Measurements from ENCODE around the gene C6orf89. TPM values are rescaled to one million over a fixed set of nuclear protein-coding genes. Genes with fewer than 3 reads are reported as not detected.
A peak's percentile ranks its signal among the peaks of the same experiment; 100 is the strongest.
"Not testable (repeated sequence)": the region's sequence is repeated elsewhere in the genome, so short reads cannot be mapped to it uniquely, and the experiment has no call there.

C6orf89 gene
- polyA plus RNA-seq, 3 donors = 39.8 to 49.7 (median 46.4) TPM

DNA sequence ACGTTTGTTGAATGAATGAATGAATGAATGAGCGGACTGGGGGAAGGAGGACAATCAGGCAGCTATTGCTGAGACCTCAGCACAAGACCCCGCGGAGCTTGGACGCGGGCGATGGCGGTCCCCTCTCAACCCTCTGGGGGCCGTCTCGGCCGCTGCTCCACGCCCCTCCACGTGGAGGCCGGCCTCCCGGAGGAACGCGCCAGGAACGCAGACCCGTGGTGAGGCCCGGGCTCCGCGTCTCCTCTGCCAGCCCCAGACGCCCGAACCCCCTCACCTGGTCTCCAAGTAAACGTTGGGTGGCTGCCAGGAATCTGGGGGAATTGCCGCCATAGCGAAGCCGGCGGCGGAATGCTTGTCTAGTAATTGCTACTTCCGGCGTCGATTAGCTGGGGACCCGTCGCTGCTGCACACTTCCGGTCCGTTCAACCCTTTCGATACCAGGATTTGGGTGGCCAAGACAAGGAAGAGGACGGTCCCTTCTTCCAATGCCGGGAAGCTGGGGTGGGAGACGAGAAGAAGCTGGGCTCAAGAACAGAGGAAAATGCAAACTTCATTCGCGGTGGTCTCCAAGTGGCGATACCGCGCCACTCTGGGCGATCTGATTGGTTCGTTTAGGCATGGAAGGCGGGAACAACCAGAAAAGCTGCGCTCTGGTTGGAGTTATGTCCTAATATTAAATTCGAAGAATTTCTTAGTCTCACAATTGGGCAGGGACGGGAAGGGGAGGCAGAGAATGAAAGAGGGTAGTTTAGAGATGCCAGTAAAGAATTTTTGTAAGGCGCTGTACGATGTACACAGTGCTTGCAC is 11.1 kb upstream of the C6orf89 start, which contains the start of gene PPIL1:
TSS of gene PPIL1 (minus strand) at position 361 of the 807 bp plus-strand sequence. CDS start at position 330, 31 bp downstream.
- DNase-seq = peak; percentile 92

GRCh38 chr6:36875250-36875633 is 10.5 kb upstream of the C6orf89 start:
- no peak for DNase-seq

GRCh38 chr6:36884610-36885009 is 1.1 kb upstream of the C6orf89 start:
- DNase-seq = no peak

DNA sequence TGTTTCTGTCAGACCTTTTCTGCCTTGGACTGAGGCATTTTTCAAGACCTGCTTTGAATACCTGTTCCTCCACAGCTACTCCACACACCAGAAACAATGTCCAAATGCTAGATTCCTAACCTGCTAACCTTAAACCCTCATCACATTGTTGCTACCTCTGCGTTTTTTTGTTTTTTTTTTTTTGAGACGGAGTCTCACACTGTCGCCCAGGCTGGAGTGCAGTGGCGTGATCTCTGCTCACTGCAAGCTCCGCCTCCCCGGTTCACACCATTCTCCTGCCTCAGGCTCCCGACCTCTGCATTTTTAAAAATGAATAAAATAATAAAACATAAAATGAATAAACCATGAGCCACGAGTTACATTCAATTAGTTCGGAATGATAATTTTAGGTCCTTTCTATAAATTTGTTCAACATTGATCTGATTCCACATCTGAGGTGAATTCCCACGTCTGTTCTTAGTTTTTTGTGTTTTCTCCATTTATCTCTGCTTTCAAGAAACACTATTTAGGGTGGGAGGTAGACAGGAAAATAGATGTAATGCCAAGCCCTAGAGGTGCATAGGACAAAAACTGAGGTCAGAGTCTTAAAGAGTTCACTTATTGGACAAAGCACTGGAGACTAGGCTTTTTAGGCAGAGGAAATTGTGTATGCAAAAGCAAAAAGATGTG is 1.3 kb downstream of the C6orf89 start:
- DNase-seq = no peak

- no peak for DNase-seq
Observed at GRCh38 chr6:36888115-36888643, 2.4 kb downstream of the C6orf89 start.

- no peak for DNase-seq
Observed at GRCh38 chr6:36888654-36889481, 3.1 kb downstream of the C6orf89 start.

DNA sequence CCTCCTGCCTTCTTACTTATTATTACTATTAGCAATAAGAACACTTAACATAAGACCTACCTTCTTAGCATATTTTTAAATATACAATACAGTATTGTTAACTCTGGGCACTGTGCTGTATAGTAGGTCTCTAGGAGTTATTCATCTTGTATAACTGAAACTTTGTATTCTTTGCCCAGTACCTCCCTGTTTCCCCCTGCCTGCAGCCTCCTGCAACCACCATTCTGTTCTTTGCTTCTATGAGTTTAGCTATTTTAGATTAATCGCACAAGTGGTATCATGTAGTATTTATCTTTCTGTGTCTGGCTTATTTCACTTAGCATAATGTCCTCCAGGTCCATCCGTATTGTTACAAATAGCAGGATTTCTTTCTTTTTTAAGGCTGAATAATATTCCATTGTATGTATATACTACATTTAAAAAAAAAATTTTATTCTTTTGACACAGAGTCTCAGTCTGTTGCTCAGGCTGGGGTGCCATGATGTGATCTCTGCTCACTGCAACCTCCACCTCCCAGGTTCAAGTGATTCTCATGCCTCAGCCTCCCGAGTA is 4.4 kb downstream of the C6orf89 start:
- DNase-seq = no peak

DNA sequence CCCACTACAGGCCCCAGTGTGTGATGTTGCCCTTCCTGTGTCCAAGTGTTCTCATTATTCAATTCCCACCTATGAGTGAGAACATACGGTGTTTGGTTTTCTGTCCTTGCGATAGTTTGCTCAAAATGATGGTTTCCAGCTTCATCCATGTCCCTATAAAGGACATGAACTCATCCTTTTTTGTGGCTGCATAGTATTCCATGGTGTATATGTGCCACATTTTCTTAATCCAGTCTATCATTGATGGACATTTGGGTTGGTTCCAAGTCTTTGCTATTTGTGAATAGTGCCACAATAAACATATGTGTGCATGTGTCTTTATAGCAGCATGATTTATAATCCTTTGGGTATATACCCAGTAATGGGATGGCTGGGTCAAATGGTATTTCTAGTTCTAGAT is 5.4 kb downstream of the C6orf89 start:
- DNase-seq = not testable (repeated sequence)

DNA sequence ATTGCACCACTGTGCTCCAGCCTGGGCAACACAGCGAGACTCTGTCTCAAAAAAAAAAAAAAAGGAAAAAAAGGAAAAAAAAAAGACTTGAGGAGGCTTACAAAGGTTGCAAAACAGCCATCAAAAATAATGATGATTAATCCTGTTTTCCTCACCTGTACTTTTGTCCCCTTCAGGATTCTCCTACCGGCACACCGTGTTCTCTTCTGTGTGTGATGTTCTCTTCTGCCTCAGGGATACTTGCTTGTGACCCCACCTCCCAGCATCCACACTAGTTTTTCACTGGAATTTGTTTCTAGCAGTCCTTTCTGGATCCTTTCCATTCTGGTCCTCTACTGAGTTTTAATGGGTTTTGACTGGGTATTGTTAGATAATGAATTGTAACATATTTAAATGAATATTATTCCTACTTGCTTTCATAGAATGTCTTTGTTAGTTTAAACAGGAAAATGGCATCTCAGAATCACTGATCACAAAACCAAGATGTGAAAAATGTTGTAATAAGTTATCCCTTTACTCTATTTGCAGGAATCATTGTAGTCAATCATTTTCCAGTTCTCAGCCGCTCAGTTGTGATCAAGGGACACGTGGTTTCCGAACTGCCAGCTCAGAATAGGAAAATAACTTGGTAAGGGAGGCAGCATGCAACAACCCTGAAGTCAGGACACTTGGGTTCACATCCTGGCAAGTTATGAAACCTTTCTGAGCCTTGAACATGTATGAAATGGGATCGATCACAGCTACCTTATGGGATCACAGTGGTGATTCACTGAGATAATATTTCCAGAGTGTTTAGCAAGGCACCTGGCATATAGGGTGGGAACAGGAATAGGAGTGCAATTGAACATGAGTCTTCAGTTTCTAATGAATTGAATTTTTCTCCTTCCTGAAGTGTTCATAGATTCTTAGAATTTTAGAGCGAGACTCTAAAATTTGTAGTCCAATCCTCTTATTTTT is 8.5 kb downstream of the C6orf89 start:
- no peak for DNase-seq

DNA sequence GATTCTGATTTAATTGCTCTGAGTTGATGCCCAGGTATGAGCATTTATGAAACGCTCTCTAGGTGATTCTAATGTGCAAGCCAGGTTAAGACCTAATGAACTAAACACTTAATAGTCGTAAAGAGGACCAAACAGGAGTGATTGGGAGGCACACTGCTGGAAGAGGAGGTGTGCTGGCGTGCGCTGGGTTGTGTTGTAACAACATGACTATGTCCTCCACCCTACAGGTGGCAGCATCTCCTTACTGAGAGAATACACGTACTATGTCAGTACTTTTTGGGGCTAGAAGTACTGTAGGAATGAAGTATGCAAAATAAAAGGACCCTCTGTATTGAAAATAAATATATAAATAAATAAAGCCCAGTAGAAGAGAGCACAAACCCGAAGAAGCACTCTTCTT is 11.9 kb downstream of the C6orf89 start:
- DNase-seq = no peak

DNA sequence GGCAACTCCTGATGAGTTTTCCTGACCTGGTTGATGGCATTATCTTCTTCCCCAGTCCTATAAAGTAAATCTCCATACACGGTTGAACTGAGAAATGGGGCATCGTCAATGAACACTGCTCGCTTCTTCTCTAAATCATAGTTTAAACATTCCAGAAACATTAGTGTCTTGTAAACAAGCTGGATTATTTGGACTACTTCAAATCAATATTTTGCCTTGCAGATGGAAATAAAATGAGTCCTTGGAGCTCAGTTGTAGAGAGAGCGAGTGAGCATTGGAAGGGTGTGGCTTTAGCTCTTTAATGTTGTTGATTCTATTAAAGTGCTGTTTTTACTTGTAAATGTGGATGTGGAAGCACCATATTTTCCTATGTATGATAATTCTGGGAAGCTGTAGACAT is 18.4 kb downstream of the C6orf89 start:
- DNase-seq = no peak

DNA sequence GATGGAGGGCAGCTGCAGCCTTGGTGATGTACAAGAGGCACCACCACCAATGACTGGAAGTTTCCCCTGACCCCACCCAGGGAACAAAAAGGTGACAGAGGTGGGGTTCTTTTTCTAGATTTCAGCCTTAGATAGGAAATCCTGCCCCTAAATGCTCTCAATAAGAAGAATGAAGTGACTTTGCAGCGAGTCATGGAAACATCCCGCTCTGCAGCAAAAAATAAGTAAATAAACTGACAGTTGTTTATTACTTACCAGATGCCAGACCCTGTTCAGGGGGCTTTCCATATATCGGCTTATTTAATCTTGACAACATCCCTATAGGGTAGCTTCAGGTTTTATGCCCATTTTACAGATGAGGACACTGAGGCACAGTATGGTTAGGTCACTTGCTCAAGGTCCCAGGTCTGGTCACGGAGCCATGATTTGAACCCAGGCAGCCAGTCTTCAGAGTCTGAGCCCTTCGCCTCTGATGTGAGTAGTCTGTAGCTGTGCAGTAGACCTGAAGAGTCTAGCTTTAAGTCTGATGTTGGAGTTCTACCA is 19.2 kb downstream of the C6orf89 start:
- no peak for DNase-seq

DNA sequence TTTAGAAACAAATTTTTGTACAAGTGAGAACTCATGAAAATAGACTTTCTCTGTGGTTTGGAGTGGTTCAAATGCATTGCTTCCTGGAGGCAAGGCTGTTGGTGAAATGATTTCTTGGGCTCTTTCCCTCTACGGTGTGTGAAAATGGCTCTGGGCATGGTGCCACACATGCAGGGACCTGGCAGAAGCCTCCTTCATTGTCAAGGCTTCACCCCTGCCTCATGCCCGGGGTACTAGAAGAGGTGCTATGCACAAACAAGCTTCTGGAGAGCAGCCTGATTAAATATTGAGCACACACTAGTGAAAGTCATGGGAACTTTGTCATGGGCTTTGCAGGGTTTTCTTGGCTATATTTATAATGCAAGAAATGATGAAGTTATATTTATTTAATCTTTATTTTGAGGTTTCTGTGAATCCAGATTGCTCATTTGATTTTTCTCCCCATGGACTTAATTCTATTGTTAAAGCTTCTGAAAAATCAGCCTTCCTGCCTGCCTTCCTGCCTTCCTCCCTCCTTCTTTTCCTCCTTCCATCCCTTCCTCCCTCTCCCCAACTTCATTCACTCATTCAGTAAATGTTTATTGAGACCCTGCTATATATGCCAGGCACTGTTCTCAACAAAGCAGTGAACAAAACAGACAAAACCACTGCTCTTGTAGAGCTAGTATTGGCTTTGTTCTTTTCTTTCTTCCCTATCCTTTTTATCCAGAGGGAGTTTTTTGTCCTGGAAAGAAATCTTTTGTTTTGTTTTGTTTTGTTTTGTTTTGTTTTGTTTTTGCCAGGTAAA is 21.0 kb downstream of the C6orf89 start:
- DNase-seq = no peak

GRCh38 chr6:36907781-36908180 is 22.0 kb downstream of the C6orf89 start:
- DNase-seq = no peak

DNA sequence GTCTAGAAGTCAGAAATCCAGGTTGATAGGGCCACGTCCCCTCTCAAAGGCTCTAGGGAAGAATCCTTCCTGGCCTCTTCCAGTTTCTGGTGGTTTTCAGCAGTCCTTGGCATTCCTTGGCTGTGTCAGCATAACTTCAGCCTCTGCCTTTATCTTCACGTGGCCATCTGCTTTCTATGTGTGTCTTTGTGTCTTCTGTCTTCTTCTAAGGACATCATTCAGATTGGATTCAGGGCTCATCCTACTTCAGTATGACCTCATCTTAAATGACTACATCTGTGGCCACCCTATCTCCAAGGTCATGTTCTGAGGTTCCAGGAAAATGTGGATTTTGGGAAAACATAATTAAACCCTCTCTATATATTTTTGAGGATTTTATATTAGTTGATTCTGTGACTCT is 23.0 kb downstream of the C6orf89 start:
- DNase-seq = no peak

DNA sequence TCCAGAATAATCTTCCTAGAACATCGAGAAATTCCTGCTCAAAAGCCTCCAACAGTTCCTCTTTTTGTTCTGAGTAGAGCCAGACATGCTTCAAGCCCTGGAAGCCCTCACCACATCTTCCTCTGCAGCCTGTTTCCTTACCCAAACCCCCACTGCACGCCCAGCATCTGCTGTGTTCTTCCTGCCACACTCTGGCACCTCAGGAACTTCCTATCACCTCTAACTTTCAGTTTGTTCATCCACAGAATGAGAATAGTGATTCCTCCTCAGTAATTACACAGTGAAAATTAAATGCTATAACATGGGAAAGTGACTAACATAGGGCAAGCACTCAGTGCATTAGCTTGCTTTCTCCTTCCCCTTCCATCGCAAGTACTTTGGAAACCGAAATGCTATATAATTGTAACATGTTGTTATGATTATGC is 26.3 kb downstream of the C6orf89 start:
- no peak for DNase-seq

GRCh38 chr6:36912586-36912985 is 26.8 kb downstream of the C6orf89 start:
- no peak for DNase-seq

- DNase-seq = no peak
Observed at GRCh38 chr6:36913082-36913481, 27.3 kb downstream of the C6orf89 start.

- DNase-seq = no peak
Observed at GRCh38 chr6:36914227-36914794, 28.6 kb downstream of the C6orf89 start.

All from renal pelvis (tissue), 4 donors.